HG02885 (cell line): ENCODE results near the gene CMTM5.
"Not testable (repeated sequence)": the region's sequence is repeated elsewhere in the genome, so short reads cannot be mapped to it uniquely, and the experiment has no call there.

Experiments used
- ATAC-seq: cut with Tn5 transposase; IDR thresholded peaks from one replicate; pipeline ENCODE4 v1.9.1; 2021; ENCODE audit warnings: mild to moderate bottlenecking; ENCODE audit not compliant: unreplicated experiment, poor library complexity

CMTM5 gene

GRCh38 chr14:23411563-23412525 lies 35.0 kb downstream of the CMTM5 start:
- ATAC-seq, result no peak

- no peak for ATAC-seq
Measured at GRCh38 chr14:23413681-23414080, 36.8 kb downstream of the CMTM5 start.

DNA sequence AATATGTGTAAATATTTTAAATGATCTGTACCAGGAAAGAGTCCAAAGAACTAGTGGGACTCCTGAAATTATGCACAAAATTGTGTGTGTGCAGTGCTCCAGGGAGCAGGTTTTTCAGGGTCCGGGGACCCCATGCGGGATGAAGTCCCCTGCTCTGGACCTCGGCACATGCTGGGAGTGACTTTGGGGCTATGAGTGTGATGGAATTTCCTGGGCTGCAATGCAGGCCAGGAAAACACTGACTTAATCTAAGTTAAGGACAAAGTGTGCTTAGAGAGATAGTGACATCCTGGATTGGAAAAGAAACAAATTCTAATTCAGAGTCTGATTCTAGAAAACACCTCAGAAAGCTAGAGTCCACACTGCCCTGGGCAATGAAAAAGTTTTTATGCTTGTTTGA lies 37.4 kb downstream of the CMTM5 start:
- ATAC-seq, result no peak

GRCh38 chr14:23414906-23415820 lies 38.3 kb downstream of the CMTM5 start:
- no peak for ATAC-seq

DNA sequence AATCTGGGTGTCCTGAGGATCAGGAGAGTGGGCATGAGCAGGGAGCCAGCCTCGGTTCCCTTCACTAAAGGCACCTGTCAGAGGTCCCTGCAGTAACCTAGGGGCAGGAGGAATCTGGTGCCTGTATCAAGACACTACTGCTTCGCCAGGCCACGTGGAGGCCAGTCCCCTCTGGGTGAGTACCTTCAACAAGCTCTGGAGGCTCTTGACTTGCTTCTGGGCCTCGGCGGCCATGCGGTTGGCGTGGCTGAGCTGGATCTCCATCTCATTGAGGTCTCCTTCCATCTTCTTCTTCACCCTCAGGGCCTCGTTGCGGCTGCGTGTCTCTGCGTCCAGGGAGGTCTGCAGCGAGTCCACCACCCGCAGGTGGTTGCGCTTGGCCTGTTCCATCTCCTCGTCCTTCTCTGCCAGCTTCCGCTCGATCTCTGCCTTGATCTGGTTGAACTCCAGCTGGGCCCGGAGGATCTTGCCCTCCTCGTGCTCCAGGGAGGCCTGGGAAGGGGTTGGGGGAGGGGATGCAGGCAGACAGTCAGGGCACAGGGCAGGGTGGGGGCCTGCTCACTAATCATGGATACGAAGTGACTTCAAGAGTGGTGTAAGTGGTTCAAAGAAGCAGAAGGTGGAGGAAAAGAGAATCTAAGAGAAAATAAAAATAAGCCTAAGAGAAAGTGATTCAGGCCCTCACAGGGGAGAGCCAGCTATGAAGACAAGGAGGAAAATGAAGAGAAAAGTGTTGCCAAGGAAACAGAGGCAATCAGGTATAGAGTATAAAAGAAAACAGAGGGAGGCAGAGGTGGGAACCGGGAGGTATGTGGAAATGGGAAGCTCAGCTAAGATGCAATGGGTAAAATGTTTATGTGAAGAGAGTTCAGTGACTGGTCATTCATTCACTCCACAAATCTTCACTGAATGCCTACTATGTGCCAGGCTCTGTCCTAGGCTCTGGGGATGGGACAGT lies 39.3 kb downstream of the CMTM5 start:
- ATAC-seq, result no peak

DNA sequence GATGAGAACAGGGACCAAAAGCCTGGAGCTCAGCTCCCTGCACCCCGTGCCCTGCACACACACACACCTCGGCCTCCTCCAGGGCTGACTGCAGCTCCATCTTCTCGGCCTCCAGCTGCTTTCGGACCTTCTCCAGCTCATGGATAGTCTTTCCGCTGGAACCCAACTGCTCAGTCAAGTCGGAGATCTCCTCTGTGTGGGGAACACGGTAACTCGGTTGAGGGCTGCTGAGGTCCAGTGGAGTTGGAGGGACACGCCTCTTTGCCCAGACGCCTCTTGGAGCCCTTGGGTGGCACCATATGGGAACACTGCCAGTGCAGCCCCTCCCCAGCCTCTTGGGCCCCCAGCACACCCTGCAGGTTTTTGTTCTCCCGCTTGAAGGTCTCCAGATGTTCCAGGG lies 40.0 kb downstream of the CMTM5 start:
- ATAC-seq, result no peak

- ATAC-seq, result not testable (repeated sequence)
Measured at GRCh38 chr14:23417269-23417668, 40.4 kb downstream of the CMTM5 start.

DNA sequence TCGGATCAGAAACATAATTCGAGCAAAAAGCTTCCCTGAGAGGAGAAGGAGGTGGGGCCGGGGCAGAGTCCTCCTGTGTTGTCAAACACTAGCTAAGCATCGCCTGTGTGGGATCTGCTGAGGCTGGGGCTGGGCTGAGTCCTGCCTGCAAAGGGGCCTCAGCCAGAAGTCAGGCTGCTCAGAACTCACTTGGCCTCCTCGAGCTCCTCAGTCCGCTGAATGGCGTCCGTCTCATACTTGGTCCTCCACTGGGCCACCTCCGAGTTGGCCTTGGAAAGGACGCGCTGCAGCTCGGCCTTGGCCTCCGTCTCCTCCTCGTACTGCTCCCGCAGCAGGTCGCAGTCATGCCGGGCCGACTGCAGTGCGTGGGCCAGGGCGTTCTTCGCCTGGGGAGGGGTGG lies 41.2 kb downstream of the CMTM5 start:
- no peak for ATAC-seq

GRCh38 chr14:23419646-23420045 lies 42.8 kb downstream of the CMTM5 start:
- ATAC-seq, result not testable (repeated sequence)

DNA sequence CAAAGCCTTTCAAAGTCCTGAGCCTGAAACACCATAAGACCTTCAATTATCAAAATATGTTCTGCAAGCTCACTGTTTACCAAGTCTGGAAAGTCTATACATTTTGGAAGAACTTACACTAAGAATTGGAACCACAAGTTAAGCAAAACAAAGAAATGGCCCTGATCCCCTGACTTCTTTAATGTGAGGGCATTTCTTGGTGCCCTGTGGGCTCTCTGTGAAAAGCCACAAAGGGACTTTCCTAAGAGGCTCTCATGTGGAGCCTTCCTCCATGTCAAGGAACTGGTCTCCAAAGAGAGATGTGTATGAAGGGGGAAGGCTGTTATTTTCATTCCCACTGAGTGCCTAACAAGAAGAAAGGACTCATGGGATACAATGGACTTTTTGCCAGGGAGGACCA lies 44.7 kb downstream of the CMTM5 start:
- no peak for ATAC-seq

GRCh38 chr14:23423657-23424056 lies 46.8 kb downstream of the CMTM5 start:
- no peak for ATAC-seq

- ATAC-seq, result no peak
Measured at GRCh38 chr14:23425169-23425568, 48.3 kb downstream of the CMTM5 start.

- not testable (repeated sequence) for ATAC-seq
Measured at GRCh38 chr14:23425798-23426197, 49.0 kb downstream of the CMTM5 start.

DNA sequence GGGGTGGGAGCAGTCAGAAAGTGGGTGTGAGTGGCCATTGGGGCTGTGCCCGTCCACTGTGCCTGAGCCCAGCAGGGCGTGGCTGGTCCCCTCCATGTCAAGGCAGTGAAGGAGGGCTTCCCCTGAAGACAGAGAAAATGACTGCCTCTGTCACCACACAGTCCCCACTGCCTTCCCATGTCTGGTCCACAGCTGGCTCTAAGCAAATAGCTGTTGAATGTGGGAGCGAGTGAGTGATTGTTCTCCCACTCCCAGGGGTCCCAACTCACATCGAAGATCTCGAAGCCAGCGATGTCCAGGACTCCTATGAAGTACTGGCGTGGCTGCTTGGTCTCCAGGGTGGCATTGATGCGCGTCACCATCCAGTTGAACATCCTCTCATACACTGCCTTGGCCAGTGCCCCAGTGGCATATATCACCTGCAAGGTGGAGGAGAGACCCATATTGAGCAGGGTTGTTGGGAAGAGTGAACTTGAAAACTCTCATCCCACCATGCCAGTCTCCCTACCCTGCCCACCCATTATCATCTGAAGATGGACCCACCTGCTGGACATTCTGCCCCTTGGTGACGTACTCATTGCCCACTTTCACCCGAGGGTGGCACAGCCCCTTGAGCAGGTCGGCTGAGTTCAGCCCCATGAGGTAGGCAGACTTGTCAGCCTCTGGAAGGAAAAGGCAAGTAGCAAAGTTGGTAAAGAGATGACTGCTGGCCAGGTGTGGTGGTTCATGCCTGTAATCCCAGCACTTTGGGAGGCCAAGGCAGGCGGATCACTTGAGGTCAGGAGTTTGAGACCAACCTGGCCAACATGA lies 52.0 kb downstream of the CMTM5 start:
- no peak for ATAC-seq
